A549 (cell line): ENCODE results near the gene EPHA1. TPM values are rescaled to one million over a fixed set of nuclear protein-coding genes. Genes with fewer than 3 reads are reported as not detected.

Experiments
- ATAC-seq, 2 experiments: fragments of 200-7000 bp in 1 of 2; fragments of >200 bp in 1 of 2; cut with Nextera tagmentation in 1 of 2; cut with Tn5 transposase in 1 of 2; 3 replicates each; pipeline versions ENCODE4 v1.8.0 to v1.9.1; 2018 to 2020; ENCODE audit warnings: mild to moderate bottlenecking in 1 of 2, moderate library complexity in 1 of 2
- CTCF ChIA-PET: fragments of 300-600 bp; sonication (Branson Sonifier 250); formaldehyde crosslinking; extraction: SDS; loops from one replicate; lab custom pipeline; 2021; ENCODE audit warnings: antibody characterized with exemption, inconsistent platforms; lab: Yijun Ruan, JAX
- POLR2A ChIA-PET: fragments of 350-600 bp; formaldehyde crosslinking; extraction: SDS; loops from one replicate; lab custom pipeline; 2021; ENCODE audit warnings: antibody characterized with exemption, inconsistent platforms; lab: Yijun Ruan, JAX
- DNase-seq, 2 experiments: peaks; one replicate each; pipeline versions ENCODE4 v3.0.0 to v3.0.0-alpha.2; 2011 to 2016; ENCODE audit warnings: low read depth in 1 of 2, low spot score in 1 of 2
- FAIRE-seq: peaks from 2 replicates; lab custom pipeline; 2011; peaks lifted over from hg19 to GRCh38; lab: Jason Lieb, UNC
- H3K27ac ChIP-seq, 2 experiments: fragments of >200 bp; sonication (Bioruptor Twin); formaldehyde crosslinking; 3 replicates each; pipeline ENCODE4 v1.5.1; 2016 to 2017
- H3K4me1 ChIP-seq: fragments of >200 bp; sonication (Bioruptor Twin); formaldehyde crosslinking; 3 replicates; pipeline ENCODE4 v1.6.1; 2016
- H3K4me2 ChIP-seq: fragments of >200 bp; sonication (Bioruptor Twin); formaldehyde crosslinking; 3 replicates; pipeline ENCODE4 v1.6.1; 2016
- H3K4me3 ChIP-seq: fragments of >200 bp; sonication (Bioruptor Twin); formaldehyde crosslinking; 3 replicates; pipeline ENCODE4 v1.5.1; 2016
- H3K9me3 ChIP-seq: fragments of >200 bp; sonication (Bioruptor Twin); formaldehyde crosslinking; 3 replicates; pipeline ENCODE4 v1.6.1; 2016
- CBX8 ChIP-seq: fragments of 200-600 bp; sonication (generic); IDR thresholded peaks from 2 replicates; pipeline ENCODE4 v1.6.1; 2016
- EHF ChIP-seq: fragments of 250-450 bp; sonication (Bioruptor Pico); IDR thresholded peaks from 2 replicates; pipeline ENCODE4 v1.5.0; 2020; ENCODE audit warnings: mild to moderate bottlenecking
- EHMT2 ChIP-seq: fragments of 200-600 bp; sonication (generic); IDR thresholded peaks from 2 replicates; pipeline ENCODE4 v1.6.1; 2016; ENCODE audit warnings: antibody characterized with exemption, low read depth, mild to moderate bottlenecking, moderate library complexity
- ESRRA ChIP-seq: fragments of 150-350 bp; IDR thresholded peaks from 2 replicates; pipeline ENCODE4 v1.6.1; 2014; ENCODE audit warnings: mild to moderate bottlenecking, low read length, borderline replicate concordance
- HEYL ChIP-seq: fragments of 250-450 bp; sonication (Bioruptor Pico); IDR thresholded peaks from 2 replicates; pipeline ENCODE4 v1.8.0; 2021; ENCODE audit warnings: mild to moderate bottlenecking, moderate library complexity
- NFE2L2 ChIP-seq: fragments of 150-350 bp; conservative IDR thresholded peaks from 2 replicates; pipeline ENCODE4 v1.6.1; 2014; ENCODE audit warnings: low read length
- NR3C1 ChIP-seq: fragments of >200 bp; sonication (Bioruptor Twin); formaldehyde crosslinking; IDR thresholded peaks from 3 replicates; pipeline ENCODE4 v1.6.1; 2017
- REST ChIP-seq: fragments of 200-600 bp; sonication (generic); IDR thresholded peaks from 2 replicates; pipeline ENCODE4 v1.6.1; 2016; ENCODE audit warnings: antibody characterized with exemption, mild to moderate bottlenecking, moderate library complexity
- RNF2 ChIP-seq: fragments of 200-600 bp; sonication (generic); IDR thresholded peaks from 2 replicates; pipeline ENCODE4 v1.6.1; 2016; ENCODE audit warnings: low read depth, mild to moderate bottlenecking, antibody characterized with exemption, moderate library complexity, borderline replicate concordance
- SREBF2 ChIP-seq: fragments of 450-650 bp; IDR thresholded peaks from 2 replicates; pipeline ENCODE4 v1.6.1; 2014; ENCODE audit warnings: mild to moderate bottlenecking, moderate library complexity
- ZC3H11A ChIP-seq: fragments of 450-650 bp; IDR thresholded peaks from 2 replicates; pipeline ENCODE4 v1.6.1; 2014; ENCODE audit warnings: antibody characterized with exemption, mild to moderate bottlenecking
- ZNF302 ChIP-seq: fragments of 250-450 bp; sonication (Bioruptor Pico); IDR thresholded peaks from 2 replicates; pipeline ENCODE4 v1.9.0; 2021; ENCODE audit warnings: inconsistent platforms, mild to moderate bottlenecking, moderate library complexity
- WGBS: methylation state at CpG from one replicate; pipeline ENCODE4 v1.1.6; 2017; ENCODE audit errors: missing lambda C conversion rate; 5-methylcytosine and 5-hydroxymethylcytosine counted together
- polyA plus RNA-seq, 4 experiments: library from polyadenylated mRNA; depleted of rRNA in 3 of 4; stranded (reverse); fragments of >200 nt; fragmentation: RNase III in 1 of 4; extraction: RNeasy Plus Mini Kit Qiagen cat#74134 plus additional on column Dnase treatment in 1 of 4; gene quantifications; 2 replicates in 3 of 4; 3 replicates in 1 of 4; pipeline ENCODE4 v1.2.3, GENCODE V29; 2011 to 2017
- small RNA-seq, 6 experiments: library from RNA; depleted of rRNA; stranded (forward); fragments of <200 nt; gene quantifications; one replicate each; pipeline ENCODE3, GENCODE V24; 2012

Gene EPHA1
- polyA plus RNA-seq, 2 of the 4 experiments (the other 2 are of a cell fraction), result not detected

GRCh38 chr7:143341842-143342241 lies 66.8 kb downstream of the EPHA1 start:
- no peaks in the 10 kb centered on the region for H3K9me3 ChIP-seq
- DNase-seq (no peak), FAIRE-seq (no peak)
- TF ChIP-seq NFE2L2, result no peak
- no peak for TF ChIP-seq ESRRA
- no peak for TF ChIP-seq SREBF2
- no peak for TF ChIP-seq CBX8
- TF ChIP-seq ZC3H11A, result no peak
- TF ChIP-seq ZNF302, result no peak
- TF ChIP-seq RNF2, result no peak
- TF ChIP-seq NR3C1, result no peak
- no peak for TF ChIP-seq HEYL (CRISPR knock-in tag)
- TF ChIP-seq REST, result no peak
- TF ChIP-seq EHMT2, result no peak
- no peak for TF ChIP-seq EHF
- TF ChIP-seq, all 56 proteins: peak for 0
- no peak overlapping the region for H3K4me2 ChIP-seq
- H3K4me1 ChIP-seq, result no peaks in the 10 kb centered on the region
- POLR2A ChIA-PET, result no interaction called here
- ATAC-seq, result no peak
- 88% methylated on average over 8 of the region's 8 CpGs for WGBS
- no peak overlapping the region for H3K4me3 ChIP-seq
- CTCF ChIA-PET, result interaction anchor here (0.7 to 0.9 kb wide), 4 partner anchors 9 to 43 kb away, joined by 3 read pairs; no protein-coding TSS in a partner anchor
- H3K27ac ChIP-seq, result no peak overlapping the region

Small RNA genes lying within 50 kb of the gene (small RNA-seq; reads per million reads assigned to genes)
- gene MIR6892, result 0 to 1.9 (median 0) reads per million in 6 experiments

Other genes starting within 250 kb of the EPHA1 start
- gene TAS2R39, start 225.4 kb downstream of the EPHA1 start, polyA plus RNA-seq (2011; rRNA removed), result not detected in 2 replicates
- not detected in 3 replicates for gene TAS2R39, start 225.4 kb downstream of the EPHA1 start, polyA plus RNA-seq (2017; fragmentation: RNase III; extraction: RNeasy Plus Mini Kit Qiagen cat#74134 plus additional on column Dnase treatment)
- not detected in 2 replicates for gene TAS2R40, start 186.8 kb downstream of the EPHA1 start, polyA plus RNA-seq (2011; rRNA removed)
- not detected in 3 replicates for gene TAS2R40, start 186.8 kb downstream of the EPHA1 start, polyA plus RNA-seq (2017; fragmentation: RNase III; extraction: RNeasy Plus Mini Kit Qiagen cat#74134 plus additional on column Dnase treatment)
- gene GSTK1, start 145.4 kb downstream of the EPHA1 start, polyA plus RNA-seq (2011; rRNA removed), result 76.6 and 96.5 TPM in 2 replicates
- 80.8 to 92.9 TPM (median 91.5 TPM) in 3 replicates for gene GSTK1, start 145.4 kb downstream of the EPHA1 start, polyA plus RNA-seq (2017; fragmentation: RNase III; extraction: RNeasy Plus Mini Kit Qiagen cat#74134 plus additional on column Dnase treatment)
- 0.49 and 0.65 TPM in 2 replicates for gene TMEM139, start 123.9 kb downstream of the EPHA1 start, polyA plus RNA-seq (2011; rRNA removed)
- 0.37 to 0.71 TPM (median 0.42 TPM) in 3 replicates for gene TMEM139, start 123.9 kb downstream of the EPHA1 start, polyA plus RNA-seq (2017; fragmentation: RNase III; extraction: RNeasy Plus Mini Kit Qiagen cat#74134 plus additional on column Dnase treatment)
- gene CASP2, start 120.5 kb downstream of the EPHA1 start, polyA plus RNA-seq (2011; rRNA removed), result 24.6 and 26.0 TPM in 2 replicates
- gene CASP2, start 120.5 kb downstream of the EPHA1 start, polyA plus RNA-seq (2017; fragmentation: RNase III; extraction: RNeasy Plus Mini Kit Qiagen cat#74134 plus additional on column Dnase treatment), result 17.7 to 19.9 TPM (median 18.7 TPM) in 3 replicates
- 0.08 TPM in 1 of 2 replicates, not detected in the other for gene CLCN1, start 92.7 kb downstream of the EPHA1 start, polyA plus RNA-seq (2011; rRNA removed)
- gene CLCN1, start 92.7 kb downstream of the EPHA1 start, polyA plus RNA-seq (2017; fragmentation: RNase III; extraction: RNeasy Plus Mini Kit Qiagen cat#74134 plus additional on column Dnase treatment), result 0.03 TPM in 1 of 3 replicates, not detected in the others
- 0.52 and 0.78 TPM in 2 replicates for gene FAM131B, start 46.1 kb downstream of the EPHA1 start, polyA plus RNA-seq (2011; rRNA removed)
- gene FAM131B, start 46.1 kb downstream of the EPHA1 start, polyA plus RNA-seq (2017; fragmentation: RNase III; extraction: RNeasy Plus Mini Kit Qiagen cat#74134 plus additional on column Dnase treatment), result 0.16 to 0.32 TPM (median 0.19 TPM) in 3 replicates
- gene ZYX, start 27.5 kb downstream of the EPHA1 start, polyA plus RNA-seq (2011; rRNA removed), result 13.3 and 24.5 TPM in 2 replicates
- 109 to 124 TPM (median 119 TPM) in 3 replicates for gene ZYX, start 27.5 kb downstream of the EPHA1 start, polyA plus RNA-seq (2017; fragmentation: RNase III; extraction: RNeasy Plus Mini Kit Qiagen cat#74134 plus additional on column Dnase treatment)
- not detected in 2 replicates for gene TAS2R60, start 34.6 kb upstream of the EPHA1 start, polyA plus RNA-seq (2011; rRNA removed)
- not detected in 3 replicates for gene TAS2R60, start 34.6 kb upstream of the EPHA1 start, polyA plus RNA-seq (2017; fragmentation: RNase III; extraction: RNeasy Plus Mini Kit Qiagen cat#74134 plus additional on column Dnase treatment)
- not detected in 2 replicates for gene TAS2R41, start 69.0 kb upstream of the EPHA1 start, polyA plus RNA-seq (2011; rRNA removed)
- gene TAS2R41, start 69.0 kb upstream of the EPHA1 start, polyA plus RNA-seq (2017; fragmentation: RNase III; extraction: RNeasy Plus Mini Kit Qiagen cat#74134 plus additional on column Dnase treatment), result not detected in 3 replicates
- not detected in 2 replicates for gene CTAGE15, start 162.9 kb upstream of the EPHA1 start, polyA plus RNA-seq (2011; rRNA removed)
- not detected in 3 replicates for gene CTAGE15, start 162.9 kb upstream of the EPHA1 start, polyA plus RNA-seq (2017; fragmentation: RNase III; extraction: RNeasy Plus Mini Kit Qiagen cat#74134 plus additional on column Dnase treatment)
- 0.18 and 0.19 TPM in 2 replicates for gene TCAF2, start 212.1 kb upstream of the EPHA1 start, polyA plus RNA-seq (2011; rRNA removed)
- gene TCAF2, start 212.1 kb upstream of the EPHA1 start, polyA plus RNA-seq (2017; fragmentation: RNase III; extraction: RNeasy Plus Mini Kit Qiagen cat#74134 plus additional on column Dnase treatment), result 0.06 to 0.11 TPM (median 0.08 TPM) in 3 replicates